Tibial nerve (tissue), 4 donors: Measurements from ENCODE around the gene POU2F2. TPM values are rescaled to one million over a fixed set of nuclear protein-coding genes. Genes with fewer than 3 reads are reported as not detected.

Experiments used
- DNase-seq, 2 donors: peaks; one replicate each; pipeline ENCODE4 v3.0.0-alpha.2; 2019; ENCODE audit warnings: low spot score in 2 of 2
- H3K27ac ChIP-seq, 4 donors: fragments of 200-600 bp; sonication (generic) in 3 of 4; one replicate each; pipeline ENCODE4 v1.5.1; 2017 to 2019; ENCODE audit warnings: mild to moderate bottlenecking in 1 of 4
- H3K27me3 ChIP-seq, 2 donors: fragments of 200-600 bp; sonication (generic) in 1 of 2; one replicate each; pipeline versions ENCODE4 v1.5.1 to v1.6.0; 2017 to 2019
- H3K36me3 ChIP-seq, 3 donors: fragments of 200-600 bp; sonication (generic); one replicate each; pipeline ENCODE4 v1.5.1; 2018 to 2019
- H3K4me1 ChIP-seq, 4 donors: fragments of 200-600 bp; sonication (generic) in 3 of 4; one replicate each; pipeline ENCODE4 v1.5.1; 2017 to 2019
- H3K4me3 ChIP-seq, 4 donors: fragments of 200-600 bp; sonication (generic) in 3 of 4; one replicate each; pipeline ENCODE4 v1.5.1; 2017 to 2019; ENCODE audit warnings: mild to moderate bottlenecking in 1 of 4, moderate library complexity in 1 of 4
- H3K9me3 ChIP-seq, 4 donors: fragments of 200-600 bp; sonication (generic) in 3 of 4; one replicate each; pipeline ENCODE4 v1.5.1; 2017 to 2019
- CTCF ChIP-seq, 5 experiments: fragments of 200-600 bp in 3 of 5; fragments of 450-650 bp in 2 of 5; sonication (generic) in 3 of 5; IDR thresholded peaks; one replicate each; pipeline ENCODE4 v1.5.1; 2016 to 2019; ENCODE audit warnings: antibody characterized with exemption in 5 of 5, mild to moderate bottlenecking in 3 of 5, moderate library complexity in 2 of 5
- EP300 ChIP-seq, 2 donors: sonication (generic); formaldehyde crosslinking; IDR thresholded peaks; one replicate each; pipeline ENCODE4 v1.6.1; 2017; ENCODE audit warnings: antibody characterized with exemption in 2 of 2, mild to moderate bottlenecking in 1 of 2
- POLR2A ChIP-seq, 2 donors: fragments of 450-650 bp; IDR thresholded peaks; one replicate each; pipeline ENCODE4 v1.6.1; 2017; ENCODE audit warnings: antibody characterized with exemption in 2 of 2, mild to moderate bottlenecking in 2 of 2, moderate library complexity in 2 of 2
- WGBS, 2 donors: methylation state at CpG; one replicate each; pipeline ENCODE4 v1.1.5; 2018; 5-methylcytosine and 5-hydroxymethylcytosine counted together
- total RNA-seq, 4 donors: library from RNA; depleted of rRNA; stranded (reverse); fragments of >200 nt; gene quantifications; one replicate each; pipeline ENCODE4 v1.1.0, GENCODE V29; 2016

Gene POU2F2
- total RNA-seq, 4 donors from 2014 or later: 0.21 to 6.0 (median 0.51) TPM

GRCh38 chr19:42134535-42135070 is 2.4 kb upstream of the POU2F2 start:
- H3K27me3 ChIP-seq: peaks cover 0 to 76% of the 10 kb centered on the region in 2 donors
- 71 to 75% methylated on average over 26 of the region's 26 CpGs for WGBS, 2 donors

GRCh38 chr19:42132851-42133528 is 744 bp upstream of the POU2F2 start:
- 7 to 8% methylated on average over 24 to 34 of the region's 46 CpGs for WGBS, 2 donors
- H3K27ac ChIP-seq: peak overlapping the region in 1 of 4 donors; percentile 36
- no peaks in the 10 kb centered on the region for H3K9me3 ChIP-seq
- peak overlapping the region in 2 of 4 donors; percentile 28 to 42 for H3K4me3 ChIP-seq
- TF ChIP-seq POLR2A (IDR thresholded peaks at IDR 0.05) (no peak), EP300 (IDR thresholded peaks at IDR 0.05) (no peak), CTCF (IDR thresholded peaks at IDR 0.05) (peak; percentile 91 to 96 (median 94))
- H3K36me3 ChIP-seq: no peaks in the 10 kb centered on the region
- H3K4me1 ChIP-seq: peaks cover 0 to 18% (median 3%) of the 10 kb centered on the region in 4 donors
- H3K27me3 ChIP-seq: peaks cover 0 to 69% of the 10 kb centered on the region in 2 donors
- DNase-seq: peak; percentile 35 to 51

More at GRCh38 chr19:42134535-42135070, 2.4 kb upstream of the POU2F2 start:
- no peak for DNase-seq
- Histone ChIP-seq H3K4me1 (peaks cover 0 to 18% (median 3%) of the 10 kb centered on the region in 4 donors), H3K9me3 (no peaks in the 10 kb centered on the region), H3K4me3 (no peak overlapping the region), H3K36me3 (no peaks in the 10 kb centered on the region), H3K27ac (no peak overlapping the region)
- TF ChIP-seq EP300 (IDR thresholded peaks at IDR 0.05): no peak

GRCh38 chr19:42131149-42132029 is 857 bp downstream of the POU2F2 start:
- no peak for DNase-seq
- Histone ChIP-seq H3K4me3 (peak overlapping the region in 2 of 4 donors; percentile 28 to 42), H3K27me3 (peaks cover 0 to 64% of the 10 kb centered on the region in 2 donors), H3K36me3 (no peaks in the 10 kb centered on the region), H3K4me1 (peaks cover 0 to 18% (median 3%) of the 10 kb centered on the region in 4 donors), H3K9me3 (no peaks in the 10 kb centered on the region), H3K27ac (peak overlapping the region in 1 of 4 donors; percentile 43)
- no peak for TF ChIP-seq POLR2A (IDR thresholded peaks at IDR 0.05)
- TF ChIP-seq CTCF (IDR thresholded peaks at IDR 0.05): no peak
- no peak for TF ChIP-seq EP300 (IDR thresholded peaks at IDR 0.05)
- 61 to 76% methylated on average over 6 of the region's 6 CpGs for WGBS, 2 donors

- no peak for DNase-seq
- H3K4me3 ChIP-seq: peak overlapping the region in 1 of 4 donors; percentile 42
- peaks cover 0 to 18% (median 3%) of the 10 kb centered on the region in 4 donors for H3K4me1 ChIP-seq
- H3K36me3 ChIP-seq: no peaks in the 10 kb centered on the region
- TF ChIP-seq POLR2A (IDR thresholded peaks at IDR 0.05) (no peak), EP300 (IDR thresholded peaks at IDR 0.05) (no peak), CTCF (IDR thresholded peaks at IDR 0.05) (no peak)
- H3K27me3 ChIP-seq: peaks cover 0 to 56% of the 10 kb centered on the region in 2 donors
- no peaks in the 10 kb centered on the region for H3K9me3 ChIP-seq
- H3K27ac ChIP-seq: no peak overlapping the region
These were observed 2.0 kb downstream of the POU2F2 start for GRCh38 chr19:42130254-42130573.

- WGBS, 2 donors: 42 to 43% methylated on average over 18 to 19 of the region's 20 CpGs
- Histone ChIP-seq H3K4me1 (peaks cover 0 to 18% (median 3%) of the 10 kb centered on the region in 4 donors), H3K27ac (peak overlapping the region in 1 of 4 donors; percentile 22), H3K4me3 (peak overlapping the region in 1 of 4 donors; percentile 42), H3K9me3 (no peaks in the 10 kb centered on the region), H3K27me3 (peaks cover 0 to 51% of the 10 kb centered on the region in 2 donors), H3K36me3 (no peaks in the 10 kb centered on the region)
- TF ChIP-seq POLR2A (IDR thresholded peaks at IDR 0.05) (no peak), CTCF (IDR thresholded peaks at IDR 0.05) (no peak), EP300 (IDR thresholded peaks at IDR 0.05) (no peak)
- DNase-seq: peak in 1 of 2 donors; percentile 31
These were observed 2.6 kb downstream of the POU2F2 start for GRCh38 chr19:42129399-42130253.
